Activated CD8-positive, alpha-beta memory T cell treated with anti-CD3 and anti-CD28 coated beads, Interleukin-2, amount 10 ng/mL, durations not matched to agents 7 days and 5 days (primary cell): Measurements from ENCODE around the gene ARPC5. TPM values are rescaled to one million over a fixed set of nuclear protein-coding genes. Genes with fewer than 3 reads are reported as not detected.

Experiments
- ATAC-seq: fragments of 150-1000 bp; cut with Tn5 transposase; one replicate; pipeline ENCODE4 v1.10.0; 2021; ENCODE audit warnings: moderate library complexity
- CTCF ChIA-PET: fragments of 350-600 bp; sonication (Branson Sonifier 250); formaldehyde crosslinking; loops from one replicate; lab custom pipeline; 2021; ENCODE audit warnings: antibody characterized with exemption; lab: Charles Lee
- DNase-seq: peaks from one replicate; pipeline ENCODE4 v3.0.0-alpha.2; 2020
- H3K27ac Mint-ChIP-seq: one replicate; pipeline ENCODE4 v1.8.0; 2021; ENCODE audit warnings: mild to moderate bottlenecking, mixed read lengths
- H3K27me3 Mint-ChIP-seq: one replicate; pipeline ENCODE4 v1.8.0; 2021; ENCODE audit warnings: mixed read lengths
- H3K36me3 Mint-ChIP-seq: one replicate; pipeline ENCODE4 v1.8.0; 2021; ENCODE audit warnings: mild to moderate bottlenecking, mixed read lengths
- H3K4me1 Mint-ChIP-seq: one replicate; pipeline ENCODE4 v1.8.0; 2021; ENCODE audit warnings: mixed read lengths
- H3K4me3 Mint-ChIP-seq: one replicate; pipeline ENCODE4 v1.8.0; 2021; ENCODE audit warnings: mild to moderate bottlenecking, moderate library complexity, mixed read lengths
- H3K9me3 Mint-ChIP-seq: one replicate; pipeline ENCODE4 v1.8.0; 2022; ENCODE audit warnings: low read depth, mixed read lengths
- total RNA-seq, 2 experiments: library from RNA; stranded (reverse); gene quantifications; one replicate each; pipeline ENCODE4 v1.2.3, GENCODE V29; 2021

Gene ARPC5
- total RNA-seq, 2 experiments from 2014 or later: 205 to 216 TPM

- H3K4me1 Mint-ChIP-seq: peaks cover 21% of the 10 kb centered on the region
- ATAC-seq (no peak), DNase-seq (no peak)
- H3K27ac Mint-ChIP-seq: no peak overlapping the region
- peaks cover 18% of the 10 kb centered on the region for H3K27me3 Mint-ChIP-seq
- CTCF ChIA-PET: interaction anchor here (1.4 kb wide), 1 partner anchor 9 kb away, joined by 5 read pairs; no protein-coding TSS in a partner anchor
- H3K36me3 Mint-ChIP-seq: peaks cover 1% of the 10 kb centered on the region
- no peaks in the 10 kb centered on the region for H3K9me3 Mint-ChIP-seq
- no peak overlapping the region for H3K4me3 Mint-ChIP-seq
These were observed 33.1 kb downstream of the ARPC5 start for GRCh38 chr1:183602510-183602909.

DNA sequence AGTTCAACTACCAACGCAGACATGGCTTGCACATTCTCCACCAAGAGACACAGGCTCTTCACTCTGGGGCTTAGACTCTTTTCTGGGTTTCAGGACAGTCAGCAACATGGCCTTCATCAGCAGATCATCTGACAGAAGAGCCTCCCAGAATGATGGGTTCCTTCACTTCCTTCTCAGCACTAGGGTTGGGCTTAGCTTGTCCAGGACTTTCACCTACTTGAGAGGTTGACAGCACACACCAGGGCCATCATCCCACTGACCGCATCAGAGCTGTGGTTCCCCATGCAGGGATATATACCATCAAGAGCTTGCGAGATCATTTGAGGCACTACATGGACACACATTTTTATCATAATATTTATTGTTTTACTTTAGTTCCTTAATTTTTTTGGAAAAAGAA lies 34.9 kb downstream of the ARPC5 start:
- ATAC-seq (no peak), DNase-seq (no peak)
- peaks cover 20% of the 10 kb centered on the region for H3K27me3 Mint-ChIP-seq
- CTCF ChIA-PET: interaction anchor here (1.2 kb wide), 1 partner anchor 10 kb away, joined by 3 read pairs; no protein-coding TSS in a partner anchor
- no peaks in the 10 kb centered on the region for H3K9me3 Mint-ChIP-seq
- H3K36me3 Mint-ChIP-seq: peaks cover 1% of the 10 kb centered on the region
- no peak overlapping the region for H3K27ac Mint-ChIP-seq
- no peak overlapping the region for H3K4me3 Mint-ChIP-seq
- H3K4me1 Mint-ChIP-seq: peaks cover 21% of the 10 kb centered on the region

DNA sequence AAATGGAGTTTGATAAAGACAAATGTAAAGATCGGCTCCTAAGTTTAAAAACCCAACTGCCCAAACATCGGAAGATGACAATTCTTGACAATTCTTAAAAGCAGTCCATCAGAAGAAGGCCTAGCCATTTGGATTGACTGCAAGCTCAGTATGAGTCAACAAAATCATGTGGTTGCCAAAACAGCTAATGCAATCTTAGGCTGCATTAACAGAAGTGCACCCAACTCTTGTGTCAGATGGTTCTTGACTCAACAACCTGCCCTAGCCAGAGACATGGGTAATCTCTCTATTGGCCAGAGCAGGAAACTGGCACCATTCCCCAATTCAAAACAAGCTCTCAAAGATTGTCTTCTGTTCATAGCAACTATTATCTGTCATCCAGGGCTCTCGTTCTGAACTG lies 35.4 kb downstream of the ARPC5 start:
- DNase-seq: no peak
- H3K27me3 Mint-ChIP-seq: peaks cover 19% of the 10 kb centered on the region
- no peak overlapping the region for H3K4me3 Mint-ChIP-seq
- CTCF ChIA-PET: interaction anchor here (1.2 kb wide), 1 partner anchor 11 kb away, joined by 3 read pairs; no protein-coding TSS in a partner anchor
- H3K27ac Mint-ChIP-seq: no peak overlapping the region
- peaks cover 1% of the 10 kb centered on the region for H3K36me3 Mint-ChIP-seq
- peaks cover 20% of the 10 kb centered on the region for H3K4me1 Mint-ChIP-seq
- no peak for ATAC-seq
- H3K9me3 Mint-ChIP-seq: no peaks in the 10 kb centered on the region

- ATAC-seq: peak; percentile 68
- CTCF ChIA-PET: no interaction called here
- Mint-ChIP-seq H3K36me3 (peaks cover 1% of the 10 kb centered on the region), H3K9me3 (no peaks in the 10 kb centered on the region), H3K27ac (peak overlapping the region; percentile 37), H3K4me3 (no peak overlapping the region), H3K4me1 (peaks cover 10% of the 10 kb centered on the region), H3K27me3 (peaks cover 12% of the 10 kb centered on the region)
- no peak for DNase-seq
These were observed 37.2 kb downstream of the ARPC5 start for GRCh38 chr1:183598386-183598785.

GRCh38 chr1:183597656-183598347 lies 37.8 kb downstream of the ARPC5 start:
- Mint-ChIP-seq H3K27me3 (peaks cover 8% of the 10 kb centered on the region), H3K9me3 (no peaks in the 10 kb centered on the region), H3K27ac (no peak overlapping the region), H3K36me3 (peaks cover 1% of the 10 kb centered on the region), H3K4me3 (no peak overlapping the region), H3K4me1 (peaks cover 15% of the 10 kb centered on the region)
- no peak for DNase-seq
- no peak for ATAC-seq
- CTCF ChIA-PET: no interaction called here

DNA sequence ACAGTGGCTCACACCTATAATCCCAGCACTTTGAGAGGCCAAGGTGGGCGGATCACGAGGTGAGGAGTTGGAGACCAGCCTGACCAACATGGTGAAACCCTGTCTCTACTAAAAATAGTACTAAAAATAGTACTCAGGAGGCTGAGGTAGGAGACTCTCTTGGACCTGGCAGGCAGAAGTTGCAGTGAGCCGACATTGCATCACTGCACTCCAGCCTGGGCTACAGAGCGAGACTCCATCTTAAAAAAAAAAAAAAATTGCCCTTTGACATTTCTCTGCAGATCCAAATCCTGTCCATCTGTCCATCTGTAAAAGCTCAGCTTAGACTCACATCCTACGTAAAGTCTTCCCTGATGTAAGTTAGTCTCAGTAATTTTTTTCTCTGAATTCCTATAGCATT lies 39.1 kb downstream of the ARPC5 start:
- CTCF ChIA-PET: no interaction called here
- no peak for ATAC-seq
- peaks cover 1% of the 10 kb centered on the region for H3K36me3 Mint-ChIP-seq

DNA sequence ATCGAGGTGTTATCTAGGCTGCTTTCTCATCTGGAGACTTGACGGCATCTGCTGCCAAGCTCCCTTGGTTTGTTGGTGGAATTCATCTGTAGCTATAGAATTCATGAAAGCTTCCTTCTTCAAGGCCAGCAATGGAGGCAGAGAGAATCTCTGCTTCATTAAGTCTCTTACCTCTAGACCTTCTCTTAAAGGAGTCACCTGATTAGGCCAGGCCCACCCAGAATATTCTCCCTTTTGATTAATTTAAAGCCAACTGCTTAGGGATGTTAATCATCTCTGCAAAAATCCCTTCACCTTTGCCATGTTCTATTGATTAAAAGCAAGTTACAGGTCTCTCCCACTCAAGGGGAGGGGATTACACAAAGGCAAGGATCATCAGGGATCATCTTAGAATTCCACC lies 40.0 kb downstream of the ARPC5 start:
- Mint-ChIP-seq H3K4me1 (peaks cover 22% of the 10 kb centered on the region), H3K36me3 (no peaks in the 10 kb centered on the region), H3K27ac (no peak overlapping the region), H3K4me3 (no peak overlapping the region), H3K27me3 (peaks cover 8% of the 10 kb centered on the region), H3K9me3 (no peaks in the 10 kb centered on the region)
- CTCF ChIA-PET: no interaction called here
- ATAC-seq (no peak), DNase-seq (no peak)

More for the DNA sequence above, 39.1 kb downstream of the ARPC5 start:
- peaks cover 8% of the 10 kb centered on the region for H3K27me3 Mint-ChIP-seq
- peaks cover 15% of the 10 kb centered on the region for H3K4me1 Mint-ChIP-seq
- no peaks in the 10 kb centered on the region for H3K9me3 Mint-ChIP-seq
- no peak overlapping the region for H3K27ac Mint-ChIP-seq
- H3K4me3 Mint-ChIP-seq: no peak overlapping the region
- DNase-seq: no peak

- Mint-ChIP-seq H3K27me3 (peaks cover 8% of the 10 kb centered on the region), H3K4me1 (peaks cover 39% of the 10 kb centered on the region), H3K4me3 (no peak overlapping the region), H3K27ac (no peak overlapping the region), H3K36me3 (no peaks in the 10 kb centered on the region), H3K9me3 (no peaks in the 10 kb centered on the region)
- CTCF ChIA-PET: interaction anchor here (1.2 to 1.7 kb wide), 2 partner anchors 9 to 17 kb away, joined by 3 to 5 read pairs; no protein-coding TSS in a partner anchor
- no peak for DNase-seq
- no peak for ATAC-seq
These were observed 42.2 kb downstream of the ARPC5 start for GRCh38 chr1:183593356-183593755.

DNA sequence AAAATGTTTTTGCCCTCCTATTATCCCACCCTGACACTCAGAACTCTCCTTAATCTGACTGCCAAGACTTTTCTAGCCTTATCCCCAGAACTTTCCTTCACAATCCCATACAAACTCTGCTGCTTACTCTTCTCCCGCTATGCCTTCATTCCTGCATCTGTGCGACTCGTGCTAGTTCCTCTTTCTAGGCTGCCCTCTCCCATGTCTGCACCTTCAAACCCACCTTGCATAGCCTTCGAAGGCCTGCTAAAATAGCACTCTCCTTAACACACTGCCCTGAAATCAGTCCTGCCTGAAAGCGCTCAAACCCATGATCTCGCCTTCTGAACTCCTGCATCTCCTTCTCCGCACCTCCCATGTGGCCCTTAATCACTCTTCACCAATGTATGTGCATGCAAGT lies 42.9 kb downstream of the ARPC5 start:
- Mint-ChIP-seq H3K27me3 (peaks cover 8% of the 10 kb centered on the region), H3K36me3 (no peaks in the 10 kb centered on the region), H3K4me1 (peaks cover 39% of the 10 kb centered on the region), H3K27ac (no peak overlapping the region), H3K9me3 (no peaks in the 10 kb centered on the region), H3K4me3 (no peak overlapping the region)
- ATAC-seq (no peak), DNase-seq (no peak)
- CTCF ChIA-PET: interaction anchor here (1.4 to 1.7 kb wide), 2 partner anchors 10 to 17 kb away, joined by 3 to 5 read pairs; no protein-coding TSS in a partner anchor

- H3K4me3 Mint-ChIP-seq: peak within 1 kb of the TSS; percentile 55
These were observed 45.1 kb downstream of the ARPC5 start, which contains the start of gene NCF2 for GRCh38 chr1:183590244-183591191. Gene NCF2, minus strand, starts transcription at chr1:183590459. Its CDS starts 130 bp downstream, at chr1:183590329.

DNA sequence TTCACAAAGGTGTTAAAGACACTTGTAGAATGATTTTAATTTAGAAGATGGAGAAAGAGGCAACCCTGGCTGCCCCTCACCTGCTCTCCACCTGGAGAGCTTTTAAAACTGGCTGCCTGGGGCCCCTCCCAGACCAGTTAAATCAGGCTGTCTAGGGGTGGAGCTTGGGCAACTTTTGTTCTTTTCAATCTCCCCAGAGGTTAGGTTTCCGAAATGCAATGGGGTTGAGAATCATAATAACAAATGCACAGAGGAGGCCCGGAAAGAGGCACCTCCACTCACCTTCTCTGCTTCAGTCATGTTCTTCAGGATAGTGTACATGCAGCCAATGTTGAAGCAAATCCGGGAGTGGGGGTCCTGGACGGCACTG lies 45.7 kb downstream of the ARPC5 start:
- Mint-ChIP-seq H3K27me3 (no peaks in the 10 kb centered on the region), H3K4me3 (peak overlapping the region; percentile 55), H3K9me3 (no peaks in the 10 kb centered on the region), H3K36me3 (no peaks in the 10 kb centered on the region), H3K4me1 (peaks cover 42% of the 10 kb centered on the region), H3K27ac (peak overlapping the region; percentile 87)
- no peak for DNase-seq
- no peak for ATAC-seq
- CTCF ChIA-PET: interaction anchor here (1.0 to 1.9 kb wide), 3 partner anchors 10 to 66 kb away, joined by 3 to 10 read pairs (median 5); no protein-coding TSS in a partner anchor

More at GRCh38 chr1:183590244-183591191, 45.1 kb downstream of the ARPC5 start, which contains the start of gene NCF2:
- ATAC-seq (peak; percentile 98), DNase-seq (peak; percentile 84)
- H3K36me3 Mint-ChIP-seq: no peaks in the 10 kb centered on the region
- peak within 1 kb of the TSS; percentile 87 for H3K27ac Mint-ChIP-seq
- no peaks in the 10 kb centered on the region for H3K9me3 Mint-ChIP-seq
- CTCF ChIA-PET: interaction anchor here (0.6 to 1.9 kb wide), 5 partner anchors 11 to 122 kb away, joined by 3 to 10 read pairs (median 3); no protein-coding TSS in a partner anchor
- H3K27me3 Mint-ChIP-seq: peaks cover 2% of the 10 kb centered on the region
- H3K4me1 Mint-ChIP-seq: peaks cover 39% of the 10 kb centered on the region

DNA sequence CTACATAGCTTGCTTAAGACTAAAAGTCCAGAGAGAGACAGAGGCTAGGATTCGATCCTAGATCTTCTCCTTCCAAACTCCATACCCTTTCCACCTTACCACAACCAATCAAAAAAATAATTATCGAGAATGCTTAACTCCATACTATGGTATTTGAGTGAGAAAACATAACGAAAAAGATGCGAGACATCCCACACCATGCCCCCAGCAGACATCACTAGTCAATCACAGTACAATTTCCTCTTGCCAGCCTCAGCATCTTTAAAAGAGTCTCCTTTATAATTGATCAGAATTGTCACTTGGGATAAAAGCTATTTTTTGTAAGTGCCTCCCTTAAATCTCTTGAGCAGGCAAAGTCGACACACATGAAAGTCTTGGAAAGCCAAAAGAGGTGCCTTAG lies 46.2 kb downstream of the ARPC5 start:
- H3K27ac Mint-ChIP-seq: peak overlapping the region; percentile 87
- CTCF ChIA-PET: interaction anchor here (1.0 to 1.9 kb wide), 5 partner anchors 9 to 118 kb away, joined by 3 to 10 read pairs (median 4); no protein-coding TSS in a partner anchor
- H3K36me3 Mint-ChIP-seq: no peaks in the 10 kb centered on the region
- H3K4me3 Mint-ChIP-seq: peak overlapping the region; percentile 55
- peaks cover 44% of the 10 kb centered on the region for H3K4me1 Mint-ChIP-seq
- H3K27me3 Mint-ChIP-seq: no peaks in the 10 kb centered on the region
- no peaks in the 10 kb centered on the region for H3K9me3 Mint-ChIP-seq
- no peak for DNase-seq
- no peak for ATAC-seq

- H3K27me3 Mint-ChIP-seq: no peaks in the 10 kb centered on the region
- H3K4me1 Mint-ChIP-seq: peaks cover 44% of the 10 kb centered on the region
- no peaks in the 10 kb centered on the region for H3K9me3 Mint-ChIP-seq
- H3K36me3 Mint-ChIP-seq: no peaks in the 10 kb centered on the region
- CTCF ChIA-PET: interaction anchor here (0.9 to 1.9 kb wide), 6 partner anchors 9 to 118 kb away, joined by 3 to 10 read pairs (median 4); no protein-coding TSS in a partner anchor
- peak overlapping the region; percentile 87 for H3K27ac Mint-ChIP-seq
- DNase-seq (no peak), ATAC-seq (peak; percentile 7)
- peak overlapping the region; percentile 55 for H3K4me3 Mint-ChIP-seq
These were observed 46.8 kb downstream of the ARPC5 start for GRCh38 chr1:183588827-183589226.
